HEK293 (cell line): ENCODE results near the gene DYNC1I1.

Source experiments
- CTCF ChIA-PET: fragments of 350-600 bp; formaldehyde crosslinking; extraction: SDS; loops from one replicate; lab custom pipeline; 2021; ENCODE audit warnings: antibody characterized with exemption; lab: Yijun Ruan, JAX
- POLR2A ChIA-PET: fragments of 300-600 bp; formaldehyde crosslinking; extraction: SDS; loops from one replicate; lab custom pipeline; 2020; ENCODE audit warnings: antibody characterized with exemption, inconsistent platforms; lab: Yijun Ruan, JAX
- H3K27ac ChIP-seq: fragments of 200-500 bp; sonication (Bioruptor generic); 2 replicates; pipeline ENCODE4 v1.5.1; 2014; ENCODE audit warnings: low read depth, low read length, control low read depth, inconsistent platforms; ENCODE audit errors: extremely low read depth
- H3K36me3 ChIP-seq, 2 experiments: fragments of 200-500 bp in 1 of 2; sonication (Bioruptor generic) in 1 of 2; 1 replicate in 1 of 2; 2 replicates in 1 of 2; pipeline ENCODE4 v1.5.1; 2014 to 2017; ENCODE audit warnings: inconsistent platforms in 2 of 2, low read length in 2 of 2; ENCODE audit not compliant: control insufficient read depth in 2 of 2, insufficient read depth in 1 of 2
- H3K4me1 ChIP-seq: fragments of 200-500 bp; sonication (Bioruptor generic); 2 replicates; pipeline ENCODE4 v1.5.1; 2014; ENCODE audit warnings: mild to moderate bottlenecking, low read length, inconsistent platforms; ENCODE audit not compliant: control insufficient read depth, insufficient read depth
- H3K4me3 ChIP-seq: 2 replicates; pipeline ENCODE4 v1.5.1; 2011; ENCODE audit warnings: low read depth, mild to moderate bottlenecking, control low read depth, low read length, moderate library complexity
- H3K9me3 ChIP-seq: fragments of 200-500 bp; sonication (Bioruptor generic); 2 replicates; pipeline ENCODE4 v1.5.1; 2014; ENCODE audit warnings: low read depth, low read length, inconsistent platforms; ENCODE audit not compliant: control insufficient read depth, insufficient read depth
- BCL11A ChIP-seq: fragments of 450-650 bp; formaldehyde crosslinking; IDR thresholded peaks from 2 replicates; pipeline ENCODE4 v1.5.1; 2016; ENCODE audit warnings: low read depth, missing biosample characterization, missing genetic modification characterization
- KLF9 ChIP-seq: fragments of 450-650 bp; formaldehyde crosslinking; IDR thresholded peaks from 2 replicates; pipeline ENCODE4 v1.5.1; 2016; ENCODE audit warnings: missing biosample characterization, missing genetic modification characterization, low read depth
- OVOL3 ChIP-seq: fragments of 450-650 bp; formaldehyde crosslinking; IDR thresholded peaks from 2 replicates; pipeline ENCODE4 v1.5.1; 2016; ENCODE audit warnings: missing biosample characterization, missing genetic modification characterization
- SALL2 ChIP-seq: fragments of 450-650 bp; formaldehyde crosslinking; IDR thresholded peaks from 2 replicates; pipeline ENCODE4 v1.5.0; 2017; ENCODE audit warnings: missing biosample characterization, mild to moderate bottlenecking, missing genetic modification characterization, borderline replicate concordance
- SETDB1 ChIP-seq: IDR thresholded peaks from one replicate; pipeline ENCODE4 v1.6.1; 2017; ENCODE audit warnings: mild to moderate bottlenecking, low read length, moderate library complexity, mixed read lengths; ENCODE audit not compliant: insufficient read length
- SP2 ChIP-seq: fragments of 450-650 bp; formaldehyde crosslinking; IDR thresholded peaks from 2 replicates; pipeline ENCODE4 v1.5.1; 2016; ENCODE audit warnings: missing biosample characterization, missing genetic modification characterization
- ZFP3 ChIP-seq: fragments of 450-650 bp; formaldehyde crosslinking; IDR thresholded peaks from 2 replicates; pipeline ENCODE4 v1.5.1; 2016; ENCODE audit warnings: low read depth, missing biosample characterization, missing genetic modification characterization
- ZFP37 ChIP-seq: fragments of 450-650 bp; formaldehyde crosslinking; IDR thresholded peaks from 2 replicates; pipeline ENCODE4 v1.5.1; 2016; ENCODE audit warnings: missing biosample characterization, missing genetic modification characterization
- ZNF211 ChIP-seq: fragments of 450-650 bp; formaldehyde crosslinking; IDR thresholded peaks from 2 replicates; pipeline ENCODE4 v1.5.1; 2016; ENCODE audit warnings: low read depth, missing biosample characterization, missing genetic modification characterization
- ZNF394 ChIP-seq: fragments of 450-650 bp; formaldehyde crosslinking; IDR thresholded peaks from 2 replicates; pipeline ENCODE4 v1.5.1; 2016; ENCODE audit warnings: missing biosample characterization, missing genetic modification characterization, mild to moderate bottlenecking, moderate library complexity, borderline replicate concordance
- ZNF473 ChIP-seq: fragments of 450-650 bp; formaldehyde crosslinking; IDR thresholded peaks from 2 replicates; pipeline ENCODE4 v1.5.1; 2017; ENCODE audit warnings: missing biosample characterization, missing genetic modification characterization
- ZNF510 ChIP-seq: fragments of 450-650 bp; formaldehyde crosslinking; IDR thresholded peaks from 2 replicates; pipeline ENCODE4 v1.5.1; 2018; ENCODE audit warnings: mild to moderate bottlenecking, missing genetic modification characterization, missing biosample characterization; ENCODE audit not compliant: insufficient replicate concordance
- ZNF664 ChIP-seq: fragments of 450-650 bp; formaldehyde crosslinking; IDR thresholded peaks from 2 replicates; pipeline ENCODE4 v1.5.1; 2016; ENCODE audit warnings: missing biosample characterization, missing genetic modification characterization
- ZNF76 ChIP-seq: fragments of 450-650 bp; formaldehyde crosslinking; IDR thresholded peaks from 2 replicates; pipeline ENCODE4; 2016; ENCODE audit warnings: low read depth, missing biosample characterization, missing genetic modification characterization, borderline replicate concordance
- TF ChIP-seq, protein P1 (sequence below): fragments of 450-650 bp; formaldehyde crosslinking; optimal IDR thresholded peaks from 2 replicates; pipeline ENCODE3; 2016; ENCODE audit warnings: missing biosample characterization, mild to moderate bottlenecking, missing genetic modification characterization
- TF ChIP-seq, protein P2 (sequence below): fragments of 450-650 bp; formaldehyde crosslinking; IDR thresholded peaks from 2 replicates; pipeline ENCODE4 v1.5.1; 2017; ENCODE audit warnings: missing biosample characterization, missing genetic modification characterization
- TF ChIP-seq, protein P3 (sequence below): fragments of 450-650 bp; formaldehyde crosslinking; IDR thresholded peaks from 2 replicates; pipeline ENCODE4 v1.5.1; 2016; ENCODE audit warnings: missing biosample characterization, missing genetic modification characterization
- TF ChIP-seq, protein P4 (sequence below): fragments of 450-650 bp; formaldehyde crosslinking; IDR thresholded peaks from 2 replicates; pipeline ENCODE4 v1.5.1; 2017; ENCODE audit warnings: missing biosample characterization, missing genetic modification characterization

Gene DYNC1I1

DNA sequence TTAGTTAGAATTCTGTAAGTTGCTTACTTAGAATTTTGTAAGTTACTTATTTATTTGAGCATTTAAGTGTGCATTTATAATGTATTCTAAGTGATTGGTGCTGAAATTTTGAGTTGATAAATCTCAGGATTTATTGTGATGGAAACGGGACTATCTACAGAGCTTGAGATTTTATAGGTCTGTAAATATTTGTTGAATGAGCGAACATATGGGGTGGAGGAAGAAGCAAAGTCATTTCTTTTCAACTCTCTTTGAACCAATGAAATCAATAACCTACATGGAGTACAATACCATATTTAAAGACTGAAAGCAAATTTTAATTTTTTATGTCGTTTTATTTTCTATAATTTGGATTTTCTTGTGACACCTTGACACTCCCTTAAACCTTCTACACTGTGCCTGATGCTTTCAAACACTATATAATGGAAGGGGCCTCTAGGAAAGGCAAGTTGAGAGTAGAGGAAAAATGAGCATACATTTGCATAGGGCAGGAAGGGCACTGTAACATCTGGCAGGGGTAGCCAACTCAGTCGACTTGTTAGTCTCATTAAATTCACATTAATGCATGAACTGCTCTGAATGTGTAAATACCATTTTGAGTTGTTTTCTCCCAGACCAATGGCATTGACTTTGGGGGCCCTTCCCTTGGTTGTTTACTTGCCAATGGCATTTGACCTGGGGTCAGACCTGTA, 204.2 kb downstream of the DYNC1I1 start:
- Histone ChIP-seq H3K9me3 (no peaks in the 10 kb centered on the region), H3K36me3 (no peaks in the 10 kb centered on the region), H3K27ac (no peak overlapping the region), H3K4me1 (no peaks in the 10 kb centered on the region), H3K4me3 (no peak overlapping the region)
- TF ChIP-seq, protein P1, sequence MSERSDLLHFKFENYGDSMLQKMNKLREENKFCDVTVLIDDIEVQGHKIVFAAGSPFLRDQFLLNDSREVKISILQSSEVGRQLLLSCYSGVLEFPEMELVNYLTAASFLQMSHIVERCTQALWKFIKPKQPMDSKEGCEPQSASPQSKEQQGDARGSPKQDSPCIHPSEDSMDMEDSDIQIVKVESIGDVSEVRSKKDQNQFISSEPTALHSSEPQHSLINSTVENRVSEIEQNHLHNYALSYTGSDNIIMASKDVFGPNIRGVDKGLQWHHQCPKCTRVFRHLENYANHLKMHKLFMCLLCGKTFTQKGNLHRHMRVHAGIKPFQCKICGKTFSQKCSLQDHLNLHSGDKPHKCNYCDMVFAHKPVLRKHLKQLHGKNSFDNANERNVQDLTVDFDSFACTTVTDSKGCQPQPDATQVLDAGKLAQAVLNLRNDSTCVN (tag by site-specific recombination): no peak
- TF ChIP-seq ZNF664 (tag by site-specific recombination) (no peak), SETDB1 (no peak), ZFP3 (tag by site-specific recombination) (no peak), ZFP37 (tag by site-specific recombination) (no peak), ZNF473 (no peak), ZNF510 (tag by site-specific recombination) (no peak), ZNF394 (tag by site-specific recombination) (no peak), OVOL3 (tag by site-specific recombination) (no peak), BCL11A (tag by site-specific recombination) (no peak), ZNF76 (tag by site-specific recombination) (no peak), KLF9 (tag by site-specific recombination) (no peak), SALL2 (tag by site-specific recombination) (no peak), ZNF211 (tag by site-specific recombination) (no peak), SP2 (no peak)
- TF ChIP-seq, protein P2, sequence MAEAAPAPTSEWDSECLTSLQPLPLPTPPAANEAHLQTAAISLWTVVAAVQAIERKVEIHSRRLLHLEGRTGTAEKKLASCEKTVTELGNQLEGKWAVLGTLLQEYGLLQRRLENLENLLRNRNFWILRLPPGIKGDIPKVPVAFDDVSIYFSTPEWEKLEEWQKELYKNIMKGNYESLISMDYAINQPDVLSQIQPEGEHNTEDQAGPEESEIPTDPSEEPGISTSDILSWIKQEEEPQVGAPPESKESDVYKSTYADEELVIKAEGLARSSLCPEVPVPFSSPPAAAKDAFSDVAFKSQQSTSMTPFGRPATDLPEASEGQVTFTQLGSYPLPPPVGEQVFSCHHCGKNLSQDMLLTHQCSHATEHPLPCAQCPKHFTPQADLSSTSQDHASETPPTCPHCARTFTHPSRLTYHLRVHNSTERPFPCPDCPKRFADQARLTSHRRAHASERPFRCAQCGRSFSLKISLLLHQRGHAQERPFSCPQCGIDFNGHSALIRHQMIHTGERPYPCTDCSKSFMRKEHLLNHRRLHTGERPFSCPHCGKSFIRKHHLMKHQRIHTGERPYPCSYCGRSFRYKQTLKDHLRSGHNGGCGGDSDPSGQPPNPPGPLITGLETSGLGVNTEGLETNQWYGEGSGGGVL (tag by site-specific recombination): no peak
- TF ChIP-seq, protein P3, sequence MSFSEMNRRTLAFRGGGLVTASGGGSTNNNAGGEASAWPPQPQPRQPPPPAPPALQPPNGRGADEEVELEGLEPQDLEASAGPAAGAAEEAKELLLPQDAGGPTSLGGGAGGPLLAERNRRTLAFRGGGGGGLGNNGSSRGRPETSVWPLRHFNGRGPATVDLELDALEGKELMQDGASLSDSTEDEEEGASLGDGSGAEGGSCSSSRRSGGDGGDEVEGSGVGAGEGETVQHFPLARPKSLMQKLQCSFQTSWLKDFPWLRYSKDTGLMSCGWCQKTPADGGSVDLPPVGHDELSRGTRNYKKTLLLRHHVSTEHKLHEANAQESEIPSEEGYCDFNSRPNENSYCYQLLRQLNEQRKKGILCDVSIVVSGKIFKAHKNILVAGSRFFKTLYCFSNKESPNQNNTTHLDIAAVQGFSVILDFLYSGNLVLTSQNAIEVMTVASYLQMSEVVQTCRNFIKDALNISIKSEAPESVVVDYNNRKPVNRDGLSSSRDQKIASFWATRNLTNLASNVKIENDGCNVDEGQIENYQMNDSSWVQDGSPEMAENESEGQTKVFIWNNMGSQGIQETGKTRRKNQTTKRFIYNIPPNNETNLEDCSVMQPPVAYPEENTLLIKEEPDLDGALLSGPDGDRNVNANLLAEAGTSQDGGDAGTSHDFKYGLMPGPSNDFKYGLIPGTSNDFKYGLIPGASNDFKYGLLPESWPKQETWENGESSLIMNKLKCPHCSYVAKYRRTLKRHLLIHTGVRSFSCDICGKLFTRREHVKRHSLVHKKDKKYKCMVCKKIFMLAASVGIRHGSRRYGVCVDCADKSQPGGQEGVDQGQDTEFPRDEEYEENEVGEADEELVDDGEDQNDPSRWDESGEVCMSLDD: no peak
- TF ChIP-seq, protein P4, sequence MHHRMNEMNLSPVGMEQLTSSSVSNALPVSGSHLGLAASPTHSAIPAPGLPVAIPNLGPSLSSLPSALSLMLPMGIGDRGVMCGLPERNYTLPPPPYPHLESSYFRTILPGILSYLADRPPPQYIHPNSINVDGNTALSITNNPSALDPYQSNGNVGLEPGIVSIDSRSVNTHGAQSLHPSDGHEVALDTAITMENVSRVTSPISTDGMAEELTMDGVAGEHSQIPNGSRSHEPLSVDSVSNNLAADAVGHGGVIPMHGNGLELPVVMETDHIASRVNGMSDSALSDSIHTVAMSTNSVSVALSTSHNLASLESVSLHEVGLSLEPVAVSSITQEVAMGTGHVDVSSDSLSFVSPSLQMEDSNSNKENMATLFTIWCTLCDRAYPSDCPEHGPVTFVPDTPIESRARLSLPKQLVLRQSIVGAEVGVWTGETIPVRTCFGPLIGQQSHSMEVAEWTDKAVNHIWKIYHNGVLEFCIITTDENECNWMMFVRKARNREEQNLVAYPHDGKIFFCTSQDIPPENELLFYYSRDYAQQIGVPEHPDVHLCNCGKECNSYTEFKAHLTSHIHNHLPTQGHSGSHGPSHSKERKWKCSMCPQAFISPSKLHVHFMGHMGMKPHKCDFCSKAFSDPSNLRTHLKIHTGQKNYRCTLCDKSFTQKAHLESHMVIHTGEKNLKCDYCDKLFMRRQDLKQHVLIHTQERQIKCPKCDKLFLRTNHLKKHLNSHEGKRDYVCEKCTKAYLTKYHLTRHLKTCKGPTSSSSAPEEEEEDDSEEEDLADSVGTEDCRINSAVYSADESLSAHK (tag by site-specific recombination): no peak
- POLR2A ChIA-PET: no interaction called here
- CTCF ChIA-PET: no interaction called here
